ENCODE measurements around the gene NFE2L1. TPM values are rescaled to one million over a fixed set of nuclear protein-coding genes. Genes with fewer than 3 reads are reported as not detected.
A peak's percentile ranks its signal among the peaks of the same experiment; 100 is the strongest.
"Not testable (repeated sequence)": the region's sequence is repeated elsewhere in the genome, so short reads cannot be mapped to it uniquely, and the experiment has no call there.

The NFE2L1 gene
- 54.2 TPM for total RNA-seq (ENCODE audit: insufficient read depth, low replicate concordance)

DNA sequence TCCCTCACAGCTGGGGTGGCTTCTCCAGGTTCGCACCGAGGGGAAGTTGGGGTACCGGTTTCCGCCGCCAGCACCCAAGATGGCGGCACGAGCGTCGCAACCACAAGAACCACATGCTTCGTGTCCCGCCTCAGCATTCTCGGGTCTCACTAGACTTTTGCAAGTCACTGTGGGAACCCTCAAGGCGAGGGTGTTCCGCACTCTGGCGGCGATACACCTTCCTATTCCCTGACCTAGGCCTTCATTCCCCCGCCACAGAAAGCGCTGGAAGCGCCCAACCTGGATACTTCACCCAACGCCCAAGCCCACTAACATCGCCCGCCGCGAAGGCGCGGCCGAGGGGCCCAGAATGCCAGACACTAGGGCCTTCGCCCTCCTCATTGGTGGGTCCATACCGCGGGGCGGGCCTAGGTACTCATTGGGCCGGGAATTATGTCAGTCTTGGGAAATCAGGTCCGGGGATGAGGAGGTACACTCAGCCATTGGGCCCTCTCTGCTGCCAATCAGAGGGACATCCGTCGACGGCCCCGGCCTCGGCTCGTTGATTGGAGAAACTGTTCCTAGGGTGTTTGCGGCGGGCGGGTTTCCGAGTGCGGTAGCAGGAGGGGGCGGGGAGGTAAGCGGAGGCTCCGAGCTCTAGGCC, at the start of gene NFE2L1:
TSS of gene NFE2L1 (plus strand) at position 619 of the 643 bp plus-strand sequence. CDS start 2,760 bp downstream, outside the sequence.
- peak; percentile 100 for DNase-seq (ENCODE audit: low spot score)

- DNase-seq (ENCODE audit: low spot score): no peak
Measured at GRCh38 chr17:47999582-47999981, 48.6 kb upstream of the NFE2L1 start.

GRCh38 chr17:48001197-48001596, 47.0 kb upstream of the NFE2L1 start:
- no peak for DNase-seq (ENCODE audit: low spot score)

DNA sequence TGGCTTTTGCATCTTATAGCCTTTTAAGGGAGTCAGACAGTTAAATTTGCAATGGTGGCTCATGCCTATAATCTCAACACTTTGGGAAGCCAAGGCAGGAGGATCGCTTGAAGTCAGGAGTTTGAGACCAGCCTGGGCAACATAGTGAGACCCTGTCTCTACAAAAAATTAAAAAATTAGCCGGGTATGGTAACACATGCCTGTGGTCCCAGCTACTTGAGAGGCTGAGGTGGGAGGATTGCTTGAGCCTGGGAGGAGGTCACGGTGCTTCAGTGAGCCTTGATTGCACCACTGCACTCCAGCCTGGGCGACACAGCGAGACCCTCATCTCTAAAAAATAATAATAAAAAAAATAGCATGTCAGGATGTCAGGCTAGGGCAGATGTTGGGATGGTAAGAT, 46.5 kb upstream of the NFE2L1 start:
- DNase-seq (ENCODE audit: low spot score): not testable (repeated sequence)

- peak; percentile 95 for DNase-seq (ENCODE audit: low spot score)
Measured at GRCh38 chr17:48002266-48002915, 45.8 kb upstream of the NFE2L1 start.

GRCh38 chr17:48002916-48003416, 45.2 kb upstream of the NFE2L1 start:
- peak; percentile 80 for DNase-seq (ENCODE audit: low spot score)

DNA sequence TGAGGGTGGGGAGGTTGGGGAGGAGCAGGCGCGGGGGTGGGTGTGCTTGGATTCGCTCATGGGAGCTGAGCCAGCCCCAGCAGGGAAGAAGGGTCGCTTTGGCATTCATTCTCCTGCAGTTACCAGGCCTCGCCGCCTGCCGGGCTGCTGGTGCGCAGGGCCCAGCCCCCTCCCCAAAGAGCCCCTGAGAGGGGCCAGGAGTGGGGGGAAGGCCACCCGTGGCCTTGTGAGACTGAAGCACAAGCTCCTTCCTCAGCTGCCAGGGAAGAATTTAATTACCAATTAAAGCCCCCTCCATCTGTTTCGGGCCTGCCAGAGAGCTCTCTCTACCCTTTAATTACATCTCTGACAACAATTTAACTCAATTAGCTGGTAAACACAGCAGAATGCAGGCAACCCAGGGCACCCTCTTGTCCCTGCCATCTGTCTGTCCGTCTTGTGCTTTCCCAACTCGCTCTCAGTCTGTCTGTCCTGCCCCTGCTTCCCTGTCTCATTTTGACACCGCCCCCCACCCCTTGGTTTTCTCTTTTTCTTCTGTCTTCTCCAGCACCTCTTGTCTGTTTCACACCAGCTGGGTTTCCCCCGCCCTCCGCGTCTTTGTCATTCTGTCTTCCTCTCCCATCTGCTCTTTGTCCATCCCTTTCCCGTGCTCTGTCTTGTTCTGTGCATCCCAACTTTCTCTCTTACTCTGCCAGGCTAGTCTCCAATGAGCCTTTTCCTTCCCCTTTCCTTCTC, 44.6 kb upstream of the NFE2L1 start:
- DNase-seq (ENCODE audit: low spot score): peak; percentile 57

DNA sequence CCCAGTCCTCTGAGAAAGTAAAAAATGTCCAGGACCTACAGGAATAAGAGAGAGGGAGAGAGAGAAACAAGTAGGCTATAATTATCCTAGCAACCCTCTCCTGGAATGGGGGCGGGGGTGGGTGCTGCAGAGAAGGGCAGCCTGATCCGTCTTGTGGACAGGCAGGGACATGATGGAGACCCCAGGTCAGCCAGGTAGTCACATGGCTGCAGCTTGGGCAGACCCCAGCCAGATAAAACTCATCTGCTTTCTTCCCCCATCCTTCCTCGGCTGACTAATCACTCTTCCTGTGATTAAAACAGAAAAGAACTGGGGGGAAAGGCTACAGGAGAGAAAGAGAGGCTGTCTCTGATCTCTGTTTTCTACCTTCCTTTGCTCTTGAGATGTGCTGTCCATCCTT, 43.2 kb upstream of the NFE2L1 start:
- no peak for DNase-seq (ENCODE audit: low spot score)

DNA sequence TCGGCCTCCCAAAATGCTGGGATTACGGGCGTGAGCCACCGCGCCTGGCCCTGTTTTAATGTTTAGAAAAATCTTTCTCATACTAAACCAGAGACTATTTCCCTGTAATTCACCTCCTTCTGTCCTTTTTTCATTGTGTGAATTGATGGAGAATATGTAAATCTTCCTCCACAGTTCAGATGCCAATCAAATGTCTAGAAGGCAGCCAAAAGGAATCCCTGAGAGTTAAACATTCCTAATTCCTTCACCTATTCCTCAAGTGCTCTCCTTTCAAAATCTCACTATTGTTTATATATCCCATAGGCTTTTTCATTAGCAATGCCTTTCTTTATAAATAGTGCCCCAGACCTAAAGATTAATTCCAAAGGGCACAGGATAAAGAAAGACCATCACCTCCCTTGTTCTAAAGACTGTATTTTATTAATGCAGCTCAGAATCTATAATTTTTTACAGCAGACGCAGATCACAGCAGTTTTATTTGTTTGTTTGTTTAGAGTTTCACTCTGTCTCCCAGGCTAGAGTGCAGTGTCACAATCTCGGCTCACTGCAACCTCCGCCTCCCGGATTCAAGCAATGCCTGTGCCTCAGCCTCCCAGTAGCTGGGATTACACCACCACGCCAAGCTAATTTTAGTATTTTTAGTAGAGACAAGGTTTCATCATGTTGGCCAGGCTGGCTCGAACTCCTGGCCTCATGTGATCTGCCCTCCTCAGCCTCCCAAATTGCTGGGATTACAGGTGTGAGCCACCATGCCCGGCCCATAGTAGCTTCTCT, 41.0 kb upstream of the NFE2L1 start:
- no peak for DNase-seq (ENCODE audit: low spot score)

- DNase-seq (ENCODE audit: low spot score): no peak
Measured at GRCh38 chr17:48010193-48010592, 38.0 kb upstream of the NFE2L1 start.

DNA sequence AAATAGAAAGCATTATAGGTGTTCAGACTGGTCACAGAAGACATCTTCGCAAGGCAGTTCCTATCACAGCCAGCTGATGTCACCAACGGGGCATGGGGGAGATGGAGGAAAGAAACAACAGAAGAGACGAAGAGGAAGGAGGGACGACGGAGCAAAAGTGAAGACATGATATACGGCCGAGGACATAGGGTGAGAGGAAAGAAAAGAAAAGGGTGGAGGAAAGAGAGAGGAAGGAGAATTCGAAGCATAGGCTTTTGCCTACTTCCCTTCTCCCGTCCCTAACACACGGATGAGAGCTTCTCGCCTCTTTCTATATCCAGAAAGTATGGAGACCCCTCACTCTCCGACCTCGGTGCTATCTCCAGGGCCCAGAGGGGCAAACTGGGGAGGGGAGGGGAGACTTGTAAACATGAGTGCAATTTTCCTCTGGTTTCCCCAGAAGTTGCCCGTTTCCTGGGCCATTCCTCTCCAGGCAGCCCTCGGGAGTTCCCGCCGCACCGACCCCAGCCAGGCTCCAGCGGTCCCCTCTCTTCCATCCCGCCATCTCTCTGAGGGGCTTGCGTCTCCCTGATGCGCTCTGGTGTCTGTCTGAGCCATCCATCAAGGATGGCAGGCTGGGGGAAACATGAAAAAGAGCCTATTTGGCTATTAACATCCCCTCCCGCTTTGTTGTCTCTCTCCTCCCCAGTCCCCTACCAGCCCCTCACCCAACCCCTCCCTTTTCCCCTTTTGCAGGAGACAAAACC, 36.6 kb upstream of the NFE2L1 start:
- peak; percentile 53 for DNase-seq (ENCODE audit: low spot score)

- peak; percentile 52 for DNase-seq (ENCODE audit: low spot score)
Measured at GRCh38 chr17:48012151-48012520, 36.0 kb upstream of the NFE2L1 start.

- no peak for DNase-seq (ENCODE audit: low spot score)
Measured at GRCh38 chr17:48012654-48013053, 35.5 kb upstream of the NFE2L1 start.

DNA sequence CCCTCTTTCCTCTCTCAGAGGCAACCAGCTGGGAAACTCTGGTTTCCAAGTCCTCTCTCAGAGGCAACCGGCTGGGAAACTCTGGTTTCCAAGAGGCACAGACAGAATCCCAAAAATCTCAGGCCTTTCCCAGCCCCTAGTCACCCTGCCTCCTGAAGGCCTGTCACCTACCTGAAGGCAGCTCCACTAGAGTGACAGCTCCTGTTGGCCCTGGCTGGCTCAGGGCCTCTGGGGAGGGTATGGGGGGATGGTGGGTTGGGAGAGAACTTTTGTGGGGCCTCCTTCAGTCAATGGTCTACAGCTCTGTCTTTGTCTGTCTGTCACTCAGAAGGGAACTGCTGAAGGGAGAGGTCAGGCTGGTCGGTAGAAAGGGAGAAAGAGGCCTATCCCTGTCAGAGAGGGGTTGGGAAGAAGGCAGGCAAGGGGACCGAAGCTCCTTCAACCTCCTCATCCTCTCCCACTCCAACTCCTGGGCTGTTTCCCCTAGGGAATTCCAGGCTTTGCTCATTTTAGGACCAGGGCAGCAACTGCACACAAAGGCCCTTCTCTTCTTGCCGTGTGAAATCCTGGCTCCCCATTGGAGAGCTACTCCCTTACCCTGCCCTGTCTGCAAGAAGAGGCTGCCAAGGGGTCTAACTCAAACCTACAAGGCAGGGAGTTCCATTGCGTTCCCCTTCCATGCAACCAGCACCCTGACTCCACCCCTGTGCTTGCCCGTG, 34.1 kb upstream of the NFE2L1 start:
- no peak for DNase-seq (ENCODE audit: low spot score)

DNA sequence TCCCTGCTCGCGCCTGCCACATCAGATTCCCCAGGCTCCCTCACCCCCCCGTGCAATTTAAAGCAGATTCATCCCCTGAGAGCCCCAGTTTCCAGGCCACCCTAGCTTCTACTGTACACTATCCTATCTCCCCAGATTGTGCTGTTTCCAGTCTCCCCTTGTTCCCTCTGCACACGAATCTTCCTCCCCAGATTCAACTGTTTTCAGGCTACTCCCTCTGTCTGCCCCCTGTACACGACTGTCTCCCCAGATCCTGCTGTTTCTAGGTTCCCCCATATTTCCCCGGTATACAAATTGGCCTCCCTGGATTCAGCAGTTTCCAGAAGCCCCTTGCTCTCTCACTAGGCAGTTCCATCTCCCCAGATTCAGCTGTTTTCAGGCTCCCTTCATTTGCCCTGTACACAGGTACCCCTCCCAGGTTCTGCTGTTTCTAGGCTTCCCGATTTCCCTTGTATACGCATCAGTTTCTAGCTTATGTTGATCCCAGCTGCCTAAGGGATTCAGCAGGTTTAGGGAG, 33.5 kb upstream of the NFE2L1 start:
- DNase-seq (ENCODE audit: low spot score): peak; percentile 84

DNA sequence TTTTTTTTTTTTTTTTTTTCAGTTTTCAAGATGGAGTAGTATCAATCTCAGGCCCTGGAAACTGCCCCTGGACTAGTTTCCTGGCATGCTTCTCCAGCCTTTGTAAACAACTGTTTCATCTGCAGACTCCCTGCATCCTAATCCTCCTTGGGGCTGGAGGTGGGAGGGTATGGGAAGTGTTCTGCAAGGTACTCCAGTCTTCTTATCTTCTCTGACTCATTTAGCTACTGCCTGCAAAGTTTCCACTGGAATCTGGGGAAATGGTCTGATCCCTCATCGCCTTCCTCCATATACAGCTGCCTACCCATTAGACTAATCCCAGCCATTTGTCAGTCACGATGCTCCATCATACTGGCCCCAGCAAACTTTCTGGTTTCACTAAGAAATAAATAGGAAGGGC, 32.0 kb upstream of the NFE2L1 start:
- DNase-seq (ENCODE audit: low spot score): peak; percentile 93

GRCh38 chr17:48017817-48018158, 30.4 kb upstream of the NFE2L1 start:
- not testable (repeated sequence) for DNase-seq (ENCODE audit: low spot score)

DNA sequence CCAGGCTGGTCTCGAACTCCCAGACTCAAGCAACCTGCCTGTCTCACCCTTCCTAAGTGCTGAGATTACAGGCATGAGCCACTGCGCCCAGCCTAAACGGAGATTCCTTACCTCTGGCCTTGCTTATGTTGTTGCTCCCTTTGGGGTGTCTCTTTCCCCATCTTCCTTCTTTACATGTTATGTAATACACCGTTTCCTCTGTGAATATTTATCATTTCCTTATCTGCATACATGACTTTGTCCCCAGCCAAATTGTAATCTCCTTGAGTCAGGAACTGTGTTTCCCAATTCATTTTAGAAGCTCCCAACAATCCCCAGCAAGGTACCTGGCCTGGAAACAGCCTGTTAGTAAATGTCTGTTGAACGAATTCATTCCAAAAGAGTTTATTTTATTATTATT, 26.2 kb upstream of the NFE2L1 start:
- no peak for DNase-seq (ENCODE audit: low spot score)

DNA sequence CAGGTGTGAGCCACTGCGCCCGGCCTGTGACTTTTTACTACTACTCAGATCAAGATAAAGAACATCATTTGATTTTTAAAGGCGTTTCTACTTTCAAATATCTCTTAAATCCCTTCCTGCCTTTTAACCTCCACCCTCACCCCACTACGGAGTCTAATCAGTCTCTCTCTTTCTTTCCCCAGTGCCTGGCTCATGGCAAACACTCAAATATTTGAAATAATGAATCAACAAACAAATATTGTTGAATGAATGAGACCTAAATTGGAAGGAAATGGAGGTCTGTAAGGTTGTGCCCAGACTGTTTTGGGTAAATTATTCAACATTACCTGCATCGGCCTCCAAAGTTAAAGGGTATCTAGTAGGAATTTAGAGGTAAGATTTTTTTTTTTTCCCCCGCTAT, 25.3 kb upstream of the NFE2L1 start:
- peak; percentile 48 for DNase-seq (ENCODE audit: low spot score)
